Activated CD8-positive, alpha-beta T cell treated with anti-CD3 and anti-CD28 coated beads, Interleukin-2, amount 10 ng/mL, durations not matched to agents 7 days and 5 days (primary cell): ENCODE measurements around the gene PRRX2. TPM values are rescaled to one million over a fixed set of nuclear protein-coding genes. Genes with fewer than 3 reads are reported as not detected.
A peak's percentile ranks its signal among the peaks of the same experiment; 100 is the strongest.

Experiments used
- ATAC-seq: fragments of 150-1000 bp; cut with Tn5 transposase; one replicate; pipeline ENCODE4 v1.10.0; 2021; ENCODE audit warnings: moderate library complexity
- CTCF ChIA-PET: fragments of 350-600 bp; sonication (Branson Sonifier 250); formaldehyde crosslinking; loops from one replicate; lab custom pipeline; 2021; ENCODE audit warnings: antibody characterized with exemption; lab: Charles Lee
- POLR2A ChIA-PET: fragments of 350-600 bp; sonication (Branson Sonifier 250); formaldehyde crosslinking; loops from one replicate; lab custom pipeline; 2021; ENCODE audit warnings: antibody characterized with exemption; lab: Charles Lee
- DNase-seq: peaks from one replicate; pipeline ENCODE4 v3.0.0-alpha.2; 2020
- H3K27ac Mint-ChIP-seq: one replicate; pipeline ENCODE4 v1.8.0; 2021; ENCODE audit warnings: mild to moderate bottlenecking, mixed read lengths
- H3K27me3 Mint-ChIP-seq: one replicate; pipeline ENCODE4 v1.8.0; 2021; ENCODE audit warnings: low read depth, mixed read lengths
- H3K36me3 Mint-ChIP-seq: one replicate; pipeline ENCODE4 v1.8.0; 2021; ENCODE audit warnings: low read depth, mixed read lengths
- H3K4me1 Mint-ChIP-seq: one replicate; pipeline ENCODE4 v1.8.0; 2021; ENCODE audit warnings: low read depth, mixed read lengths
- H3K4me3 Mint-ChIP-seq: one replicate; pipeline ENCODE4 v1.8.0; 2021; ENCODE audit warnings: mild to moderate bottlenecking, mixed read lengths
- H3K9me3 Mint-ChIP-seq: one replicate; pipeline ENCODE4 v1.8.0; 2022; ENCODE audit warnings: mixed read lengths; ENCODE audit not compliant: insufficient read depth
- total RNA-seq, 2 experiments: library from RNA; stranded (reverse); gene quantifications; one replicate each; pipeline ENCODE4 v1.2.3, GENCODE V29; 2021

PRRX2 gene
- total RNA-seq, 2 experiments from 2014 or later = 0.21 TPM; not detected in 1

- ATAC-seq = no peak
- CTCF ChIA-PET = interaction anchor here (2.4 to 5.3 kb wide), 3 partner anchors 15 to 81 kb away, joined by 12 to 90 read pairs (median 37); no protein-coding TSS in a partner anchor
- Mint-ChIP-seq H3K36me3 (no peaks in the 10 kb centered on the region), H3K27me3 (peaks cover 8% of the 10 kb centered on the region), H3K4me1 (peaks cover 3% of the 10 kb centered on the region), H3K4me3 (no peak overlapping the region), H3K9me3 (no peaks in the 10 kb centered on the region), H3K27ac (no peak overlapping the region)
- no peak for DNase-seq
- POLR2A ChIA-PET = no interaction called here
These were observed 59.2 kb downstream of the PRRX2 start for GRCh38 chr9:129724456-129725190.

- Mint-ChIP-seq H3K4me3 (no peak overlapping the region), H3K9me3 (no peaks in the 10 kb centered on the region), H3K27ac (no peak overlapping the region), H3K36me3 (no peaks in the 10 kb centered on the region), H3K4me1 (peaks cover 3% of the 10 kb centered on the region), H3K27me3 (peaks cover 11% of the 10 kb centered on the region)
- no peak for DNase-seq
- ATAC-seq = no peak
- CTCF ChIA-PET = interaction anchor here (0.6 to 5.3 kb wide), 22 partner anchors 11 to 520 kb away, joined by 3 to 90 read pairs (median 6); partner anchors contain the start of gene PTGES
- POLR2A ChIA-PET = interaction anchor here (0.6 to 0.7 kb wide), 4 partner anchors 12 to 56 kb away, joined by 3 read pairs; no protein-coding TSS in a partner anchor
These were observed 60.4 kb downstream of the PRRX2 start for GRCh38 chr9:129725795-129726251.

DNA sequence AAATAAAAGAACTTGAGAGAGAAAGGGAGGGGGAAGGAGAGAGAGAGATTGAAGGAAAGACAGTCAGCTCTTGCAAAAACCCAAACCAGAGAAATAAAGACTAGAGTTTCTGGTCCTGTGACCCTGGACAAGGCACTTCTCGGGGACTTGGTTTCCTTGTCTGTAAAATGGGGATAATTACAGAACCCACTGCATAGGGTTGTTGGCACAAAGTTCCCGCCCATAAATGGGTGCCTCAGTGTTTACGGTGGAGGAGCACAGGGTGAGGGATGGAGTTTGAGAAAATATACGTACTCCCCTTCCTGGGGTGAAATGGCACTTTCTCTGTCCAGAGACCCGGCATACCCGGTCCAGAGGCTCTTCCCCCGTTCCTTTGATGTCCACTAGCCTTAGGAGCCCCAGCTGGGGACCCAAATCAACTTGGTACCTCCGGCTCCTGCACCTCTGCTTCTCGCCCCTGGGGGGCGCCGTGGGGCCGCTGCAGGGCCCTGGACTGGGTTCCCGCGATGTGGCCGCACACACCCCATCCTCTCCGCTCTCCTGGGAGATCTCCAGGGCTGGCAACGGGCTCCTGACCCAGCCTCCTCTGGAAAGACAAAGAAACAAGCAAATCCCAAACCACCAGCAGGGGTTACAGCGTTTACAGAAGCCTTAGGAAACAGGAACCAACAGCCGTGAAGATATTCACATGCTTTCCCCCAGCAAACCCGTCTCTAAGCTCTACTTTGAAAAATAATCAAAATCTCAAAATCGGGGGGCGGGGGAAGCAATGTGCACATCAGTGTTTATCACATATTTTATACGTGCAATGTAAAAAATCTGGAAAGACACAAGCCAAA is 61.1 kb downstream of the PRRX2 start:
- no peak overlapping the region for H3K27ac Mint-ChIP-seq

DNA sequence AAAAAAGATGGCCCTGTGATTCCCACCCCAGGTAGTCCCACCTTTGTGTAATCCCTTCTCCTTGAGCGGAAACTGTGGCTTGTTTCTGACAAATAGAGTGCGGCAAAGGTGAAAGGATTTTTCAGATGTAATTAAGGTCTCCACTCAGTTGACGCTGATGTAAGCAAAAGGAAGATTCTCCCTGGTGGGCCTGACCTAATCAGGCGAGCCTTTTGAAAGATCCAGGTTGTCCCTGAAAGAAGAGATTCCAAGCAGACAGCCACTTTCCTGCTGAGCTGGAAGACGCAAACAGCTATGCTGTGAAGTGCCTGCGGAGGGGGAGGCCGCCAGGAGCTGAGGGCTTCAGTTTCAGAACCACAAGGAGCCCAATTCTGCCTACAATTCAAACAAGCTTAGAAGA is 63.3 kb downstream of the PRRX2 start:
- H3K36me3 Mint-ChIP-seq = no peaks in the 10 kb centered on the region
- ATAC-seq (no peak), DNase-seq (no peak)
- peaks cover 21% of the 10 kb centered on the region for H3K27me3 Mint-ChIP-seq
- H3K4me1 Mint-ChIP-seq = peaks cover 3% of the 10 kb centered on the region
- CTCF ChIA-PET = interaction anchor here (0.8 to 5.3 kb wide), 6 partner anchors 11 to 597 kb away, joined by 3 to 90 read pairs (median 6); no protein-coding TSS in a partner anchor
- POLR2A ChIA-PET = interaction anchor here (0.7 kb wide), 1 partner anchor 9 kb away, joined by 4 read pairs; no protein-coding TSS in a partner anchor
- no peak overlapping the region for H3K4me3 Mint-ChIP-seq
- no peak overlapping the region for H3K27ac Mint-ChIP-seq
- no peaks in the 10 kb centered on the region for H3K9me3 Mint-ChIP-seq

More for the DNA sequence above, 61.1 kb downstream of the PRRX2 start:
- Mint-ChIP-seq H3K9me3 (no peaks in the 10 kb centered on the region), H3K36me3 (no peaks in the 10 kb centered on the region), H3K4me3 (no peak overlapping the region), H3K4me1 (peaks cover 3% of the 10 kb centered on the region), H3K27me3 (peaks cover 17% of the 10 kb centered on the region)
- ChIA-PET CTCF (interaction anchor here (0.6 to 5.3 kb wide), 33 partner anchors 8 to 595 kb away, joined by 3 to 90 read pairs (median 4); partner anchors contain the start of gene PTGES), POLR2A (interaction anchor here (0.6 to 0.7 kb wide), 4 partner anchors 11 to 57 kb away, joined by 3 read pairs; no protein-coding TSS in a partner anchor)
- peak; percentile 69 for DNase-seq
- peak; percentile 94 for ATAC-seq

DNA sequence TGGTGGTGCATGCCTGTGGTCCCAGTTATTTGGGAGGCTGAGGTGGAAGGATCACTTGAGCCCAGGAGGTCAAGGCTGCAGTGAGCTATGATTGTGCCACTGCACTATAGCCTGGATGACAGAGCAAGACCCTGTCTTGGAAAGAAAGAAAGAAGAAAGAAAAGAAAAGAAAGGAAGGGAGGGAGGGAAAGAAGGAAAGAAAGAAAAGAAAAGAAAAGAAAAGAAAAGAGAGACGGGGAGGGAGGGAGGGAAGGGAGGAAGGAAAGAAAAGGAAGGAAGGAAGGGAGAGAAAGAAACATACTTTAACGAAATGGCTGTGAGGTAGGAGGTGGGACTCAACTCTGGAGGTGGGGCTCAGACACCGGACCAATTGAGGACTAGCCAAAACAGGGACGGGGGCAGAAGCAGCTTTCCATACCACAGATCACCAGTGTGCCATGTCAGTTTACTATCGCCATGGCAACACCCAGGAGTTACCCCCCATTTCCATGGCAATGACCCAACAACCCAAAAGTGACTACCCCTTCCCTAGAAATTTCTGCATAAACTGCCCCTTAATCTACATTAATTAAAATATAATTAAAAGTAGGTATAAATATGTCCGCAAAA is 66.1 kb downstream of the PRRX2 start:
- Mint-ChIP-seq H3K36me3 (no peaks in the 10 kb centered on the region), H3K4me1 (peaks cover 3% of the 10 kb centered on the region)
- POLR2A ChIA-PET = no interaction called here

GRCh38 chr9:129732100-129732499 is 66.7 kb downstream of the PRRX2 start:
- H3K27ac Mint-ChIP-seq = no peak overlapping the region
- H3K27me3 Mint-ChIP-seq = peaks cover 21% of the 10 kb centered on the region
- ATAC-seq (no peak), DNase-seq (no peak)
- ChIA-PET POLR2A (no interaction called here), CTCF (no interaction called here)
- H3K9me3 Mint-ChIP-seq = no peaks in the 10 kb centered on the region
- no peaks in the 10 kb centered on the region for H3K36me3 Mint-ChIP-seq
- H3K4me3 Mint-ChIP-seq = no peak overlapping the region
- H3K4me1 Mint-ChIP-seq = peaks cover 1% of the 10 kb centered on the region

More for the DNA sequence above, 66.1 kb downstream of the PRRX2 start:
- no peak overlapping the region for H3K27ac Mint-ChIP-seq
- DNase-seq (no peak), ATAC-seq (no peak)
- H3K27me3 Mint-ChIP-seq = peaks cover 21% of the 10 kb centered on the region
- CTCF ChIA-PET = no interaction called here
- H3K9me3 Mint-ChIP-seq = no peaks in the 10 kb centered on the region
- H3K4me3 Mint-ChIP-seq = no peak overlapping the region

GRCh38 chr9:129732946-129733631 is 67.6 kb downstream of the PRRX2 start:
- CTCF ChIA-PET = no interaction called here
- Mint-ChIP-seq H3K36me3 (no peaks in the 10 kb centered on the region), H3K4me3 (no peak overlapping the region), H3K27me3 (peaks cover 18% of the 10 kb centered on the region), H3K4me1 (peaks cover 8% of the 10 kb centered on the region), H3K9me3 (no peaks in the 10 kb centered on the region), H3K27ac (no peak overlapping the region)
- ATAC-seq = no peak
- DNase-seq = no peak
- POLR2A ChIA-PET = no interaction called here

- CTCF ChIA-PET = no interaction called here
- no peak for ATAC-seq
- DNase-seq = no peak
- peaks cover 12% of the 10 kb centered on the region for H3K4me1 Mint-ChIP-seq
- peaks cover 18% of the 10 kb centered on the region for H3K27me3 Mint-ChIP-seq
- POLR2A ChIA-PET = no interaction called here
- H3K27ac Mint-ChIP-seq = no peak overlapping the region
- H3K36me3 Mint-ChIP-seq = no peaks in the 10 kb centered on the region
- no peak overlapping the region for H3K4me3 Mint-ChIP-seq
- H3K9me3 Mint-ChIP-seq = no peaks in the 10 kb centered on the region
These were observed 68.1 kb downstream of the PRRX2 start for GRCh38 chr9:129733632-129733953.

GRCh38 chr9:129735546-129735945 is 70.1 kb downstream of the PRRX2 start:
- ChIA-PET CTCF (interaction anchor here (5.5 to 7.6 kb wide), 2 partner anchors 9 to 48 kb away, joined by 90 to 111 read pairs; no protein-coding TSS in a partner anchor), POLR2A (no interaction called here)
- ATAC-seq (no peak), DNase-seq (no peak)
- peaks cover 10% of the 10 kb centered on the region for H3K27me3 Mint-ChIP-seq
- no peaks in the 10 kb centered on the region for H3K9me3 Mint-ChIP-seq
- peaks cover 12% of the 10 kb centered on the region for H3K4me1 Mint-ChIP-seq
- no peak overlapping the region for H3K4me3 Mint-ChIP-seq
- H3K36me3 Mint-ChIP-seq = no peaks in the 10 kb centered on the region
- no peak overlapping the region for H3K27ac Mint-ChIP-seq

DNA sequence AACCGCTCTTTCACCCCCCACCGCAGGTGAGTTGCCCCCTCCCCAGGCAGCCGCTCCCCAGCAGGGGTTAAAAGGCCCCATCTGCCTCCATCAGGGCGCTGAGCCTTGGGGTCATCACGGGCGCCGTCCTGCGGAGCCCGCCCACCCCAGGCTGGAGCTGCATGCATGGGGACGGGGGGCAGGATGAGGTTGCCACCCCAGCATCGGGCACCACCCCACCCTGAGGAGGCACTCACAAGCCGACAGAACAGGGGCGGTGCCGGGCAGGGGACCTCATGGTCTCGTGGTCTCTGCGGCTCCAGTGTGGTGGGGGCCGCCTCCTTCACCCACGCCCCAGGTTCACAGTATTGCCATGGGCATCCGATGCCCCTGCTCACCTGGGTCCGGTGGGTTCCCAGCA is 70.9 kb downstream of the PRRX2 start:
- no peaks in the 10 kb centered on the region for H3K36me3 Mint-ChIP-seq
- H3K27me3 Mint-ChIP-seq = peaks cover 7% of the 10 kb centered on the region
- ChIA-PET POLR2A (no interaction called here), CTCF (interaction anchor here (1.8 to 7.6 kb wide), 5 partner anchors 9 to 53 kb away, joined by 6 to 111 read pairs (median 25); no protein-coding TSS in a partner anchor)
- H3K27ac Mint-ChIP-seq = no peak overlapping the region
- H3K4me1 Mint-ChIP-seq = peaks cover 12% of the 10 kb centered on the region
- ATAC-seq (no peak), DNase-seq (no peak)
- no peaks in the 10 kb centered on the region for H3K9me3 Mint-ChIP-seq
- no peak overlapping the region for H3K4me3 Mint-ChIP-seq
